Measurements from ENCODE around the gene AK2.
"Not testable (repeated sequence)": the region's sequence is repeated elsewhere in the genome, so short reads cannot be mapped to it uniquely, and the experiment has no call there.

The AK2 gene

GRCh38 chr1:33024430-33025179 lies 12.1 kb downstream of the AK2 start:
- peak overlapping the region in 1 of 2 donors; percentile 22 for H3K4me3 Mint-ChIP-seq
- peaks cover 19 to 49% of the 10 kb centered on the region in 2 donors for H3K4me1 Mint-ChIP-seq
- ATAC-seq (replicated peaks) (peak; percentile 68 to 80), DNase-seq (peak; percentile 30)
- H3K36me3 Mint-ChIP-seq: peaks cover 29 to 43% of the 10 kb centered on the region in 2 donors
- not testable (repeated sequence) for H3K27me3 Mint-ChIP-seq, H3K9me3 Mint-ChIP-seq
- peak overlapping the region; percentile 83 for H3K27ac Mint-ChIP-seq

GRCh38 chr1:33022650-33023200 lies 14.0 kb downstream of the AK2 start:
- no peak overlapping the region for H3K27ac Mint-ChIP-seq
- ATAC-seq (replicated peaks) (no peak), DNase-seq (no peak)
- H3K9me3 Mint-ChIP-seq: no peaks in the 10 kb centered on the region
- H3K4me1 Mint-ChIP-seq: peaks cover 14 to 33% of the 10 kb centered on the region in 2 donors
- H3K27me3 Mint-ChIP-seq: no peaks in the 10 kb centered on the region
- H3K4me3 Mint-ChIP-seq: no peak overlapping the region
- peaks cover 32 to 39% of the 10 kb centered on the region in 2 donors for H3K36me3 Mint-ChIP-seq

- Mint-ChIP-seq H3K27ac (no peak overlapping the region), H3K36me3 (peaks cover 36 to 44% of the 10 kb centered on the region in 2 donors), H3K27me3 (no peaks in the 10 kb centered on the region), H3K4me1 (peaks cover 10 to 25% of the 10 kb centered on the region in 2 donors), H3K9me3 (no peaks in the 10 kb centered on the region), H3K4me3 (no peak overlapping the region)
- ATAC-seq (replicated peaks): no peak
- no peak for DNase-seq
These were observed 14.9 kb downstream of the AK2 start for GRCh38 chr1:33021567-33022431.

GRCh38 chr1:33018112-33018511 lies 18.6 kb downstream of the AK2 start:
- Mint-ChIP-seq H3K4me1 (peaks cover 0 to 5% of the 10 kb centered on the region in 2 donors), H3K9me3 (no peaks in the 10 kb centered on the region), H3K4me3 (no peak overlapping the region), H3K27me3 (no peaks in the 10 kb centered on the region), H3K36me3 (peaks cover 40 to 57% of the 10 kb centered on the region in 2 donors), H3K27ac (no peak overlapping the region)
- no peak for ATAC-seq (replicated peaks)
- no peak for DNase-seq

- H3K27me3 Mint-ChIP-seq: no peaks in the 10 kb centered on the region
- DNase-seq (no peak), ATAC-seq (replicated peaks) (no peak)
- no peak overlapping the region for H3K4me3 Mint-ChIP-seq
- H3K9me3 Mint-ChIP-seq: no peaks in the 10 kb centered on the region
- peaks cover 40 to 59% of the 10 kb centered on the region in 2 donors for H3K36me3 Mint-ChIP-seq
- no peak overlapping the region for H3K27ac Mint-ChIP-seq
- no peaks in the 10 kb centered on the region for H3K4me1 Mint-ChIP-seq
These were observed 19.5 kb downstream of the AK2 start for GRCh38 chr1:33017175-33017574.

GRCh38 chr1:33015216-33015615 lies 21.5 kb downstream of the AK2 start:
- H3K36me3 Mint-ChIP-seq: peaks cover 44 to 68% of the 10 kb centered on the region in 2 donors
- H3K27me3 Mint-ChIP-seq: no peaks in the 10 kb centered on the region
- no peak overlapping the region for H3K4me3 Mint-ChIP-seq
- DNase-seq (no peak), ATAC-seq (replicated peaks) (no peak)
- H3K27ac Mint-ChIP-seq: no peak overlapping the region
- no peaks in the 10 kb centered on the region for H3K4me1 Mint-ChIP-seq
- no peaks in the 10 kb centered on the region for H3K9me3 Mint-ChIP-seq

GRCh38 chr1:33014464-33015163 lies 22.1 kb downstream of the AK2 start:
- Mint-ChIP-seq H3K27me3 (no peaks in the 10 kb centered on the region), H3K9me3 (no peaks in the 10 kb centered on the region), H3K27ac (peak overlapping the region; percentile 37), H3K4me1 (no peaks in the 10 kb centered on the region), H3K36me3 (peaks cover 44 to 67% of the 10 kb centered on the region in 2 donors), H3K4me3 (no peak overlapping the region)
- no peak for ATAC-seq (replicated peaks)
- DNase-seq: no peak

GRCh38 chr1:33013791-33014190 lies 22.9 kb downstream of the AK2 start:
- H3K4me3 Mint-ChIP-seq: no peak overlapping the region
- peaks cover 42 to 68% of the 10 kb centered on the region in 2 donors for H3K36me3 Mint-ChIP-seq
- no peak overlapping the region for H3K27ac Mint-ChIP-seq
- DNase-seq (no peak), ATAC-seq (replicated peaks) (no peak)
- H3K27me3 Mint-ChIP-seq: no peaks in the 10 kb centered on the region
- no peaks in the 10 kb centered on the region for H3K4me1 Mint-ChIP-seq
- H3K9me3 Mint-ChIP-seq: no peaks in the 10 kb centered on the region

- DNase-seq (no peak), ATAC-seq (replicated peaks) (no peak)
- H3K36me3 Mint-ChIP-seq: peaks cover 39 to 68% of the 10 kb centered on the region in 2 donors
- no peaks in the 10 kb centered on the region for H3K27me3 Mint-ChIP-seq
- H3K27ac Mint-ChIP-seq: no peak overlapping the region
- no peak overlapping the region for H3K4me3 Mint-ChIP-seq
- H3K9me3 Mint-ChIP-seq: no peaks in the 10 kb centered on the region
- peaks cover 0 to 2% of the 10 kb centered on the region in 2 donors for H3K4me1 Mint-ChIP-seq
These were observed 24.5 kb downstream of the AK2 start for GRCh38 chr1:33012165-33012564.

GRCh38 chr1:33010932-33011731 lies 25.6 kb downstream of the AK2 start:
- H3K27ac Mint-ChIP-seq: no peak overlapping the region
- H3K4me1 Mint-ChIP-seq: peaks cover 3 to 10% of the 10 kb centered on the region in 2 donors
- DNase-seq (no peak), ATAC-seq (replicated peaks) (no peak)
- peaks cover 43 to 74% of the 10 kb centered on the region in 2 donors for H3K36me3 Mint-ChIP-seq
- H3K9me3 Mint-ChIP-seq: no peaks in the 10 kb centered on the region
- H3K27me3 Mint-ChIP-seq: no peaks in the 10 kb centered on the region
- no peak overlapping the region for H3K4me3 Mint-ChIP-seq

- Mint-ChIP-seq H3K27me3 (no peaks in the 10 kb centered on the region), H3K9me3 (no peaks in the 10 kb centered on the region), H3K4me3 (no peak overlapping the region), H3K36me3 (peaks cover 45 to 84% of the 10 kb centered on the region in 2 donors), H3K27ac (no peak overlapping the region), H3K4me1 (peaks cover 16 to 26% of the 10 kb centered on the region in 2 donors)
- ATAC-seq (replicated peaks) (no peak), DNase-seq (no peak)
These were observed 27.1 kb downstream of the AK2 start for GRCh38 chr1:33009561-33009960.

- Mint-ChIP-seq H3K27me3 (no peaks in the 10 kb centered on the region), H3K4me1 (peaks cover 17 to 26% of the 10 kb centered on the region in 2 donors), H3K36me3 (peaks cover 38 to 75% of the 10 kb centered on the region in 2 donors), H3K27ac (peak overlapping the region; percentile 47), H3K9me3 (no peaks in the 10 kb centered on the region), H3K4me3 (no peak overlapping the region)
- DNase-seq (no peak), ATAC-seq (replicated peaks) (no peak)
These were observed 28.4 kb downstream of the AK2 start for GRCh38 chr1:33008051-33008914.
